Pulmonary artery endothelial cell (primary cell): Measurements from ENCODE around the gene AMBRA1. TPM values are rescaled to one million over a fixed set of nuclear protein-coding genes. Genes with fewer than 3 reads are reported as not detected.
"Not testable (repeated sequence)": the region's sequence is repeated elsewhere in the genome, so short reads cannot be mapped to it uniquely, and the experiment has no call there.

Experiments used
- DNase-seq: peaks from one replicate; pipeline ENCODE4 v3.0.0-alpha.2; 2011; ENCODE audit warnings: low read depth, low spot score
- total RNA-seq: library from RNA; depleted of rRNA; stranded (reverse); fragments of >200 nt; gene quantifications from 2 replicates; pipeline ENCODE4 v1.2.3, GENCODE V29; 2014

AMBRA1 gene
- total RNA-seq, 1 donor from 2014 or later = 16.7 TPM

GRCh38 chr11:46616551-46617133 is 22.8 kb upstream of the AMBRA1 start:
- DNase-seq = no peak

GRCh38 chr11:46615756-46616155 is 21.9 kb upstream of the AMBRA1 start:
- DNase-seq = no peak

GRCh38 chr11:46612326-46612725 is 18.5 kb upstream of the AMBRA1 start:
- DNase-seq = no peak

- DNase-seq = no peak
Observed at GRCh38 chr11:46611526-46612304, 17.9 kb upstream of the AMBRA1 start.

GRCh38 chr11:46609386-46609785 is 15.6 kb upstream of the AMBRA1 start:
- no peak for DNase-seq

GRCh38 chr11:46607516-46607915 is 13.7 kb upstream of the AMBRA1 start:
- no peak for DNase-seq

GRCh38 chr11:46604796-46605195 is 11.0 kb upstream of the AMBRA1 start:
- no peak for DNase-seq

- DNase-seq = no peak
Observed at GRCh38 chr11:46603704-46604308, 10.0 kb upstream of the AMBRA1 start.

- DNase-seq = no peak
Observed at GRCh38 chr11:46601129-46601528, 7.3 kb upstream of the AMBRA1 start.

- no peak for DNase-seq
Observed at GRCh38 chr11:46600194-46600960, 6.6 kb upstream of the AMBRA1 start.

GRCh38 chr11:46599340-46600193 is 5.7 kb upstream of the AMBRA1 start:
- DNase-seq = no peak

GRCh38 chr11:46597609-46598219 is 3.9 kb upstream of the AMBRA1 start:
- peak; percentile 39 for DNase-seq

GRCh38 chr11:46597155-46597554 is 3.3 kb upstream of the AMBRA1 start:
- DNase-seq = no peak

- no peak for DNase-seq
Observed at GRCh38 chr11:46594785-46595184, 962 bp upstream of the AMBRA1 start.

GRCh38 chr11:46594374-46594700 is 514 bp upstream of the AMBRA1 start:
- no peak for DNase-seq

GRCh38 chr11:46590740-46591605 is 2.9 kb downstream of the AMBRA1 start:
- DNase-seq = no peak

- no peak for DNase-seq
Observed at GRCh38 chr11:46588915-46589314, 4.9 kb downstream of the AMBRA1 start.

GRCh38 chr11:46588131-46588530 is 5.7 kb downstream of the AMBRA1 start:
- DNase-seq = no peak

- not testable (repeated sequence) for DNase-seq
Observed at GRCh38 chr11:46583513-46583912, 10.3 kb downstream of the AMBRA1 start.

- DNase-seq = no peak
Observed at GRCh38 chr11:46582588-46582987, 11.2 kb downstream of the AMBRA1 start.
